Gastrocnemius medialis (tissue), 4 donors: ENCODE measurements around the gene IFT52. TPM values are rescaled to one million over a fixed set of nuclear protein-coding genes. Genes with fewer than 3 reads are reported as not detected.

Experiments used
- ATAC-seq, 2 donors: fragments of 150-250 bp; one replicate each; pipeline ENCODE4 v1.9.1; 2016
- DNase-seq, 2 donors: peaks; one replicate each; pipeline ENCODE4 v3.0.0-alpha.2; 2019
- H3K27ac ChIP-seq, 4 donors: fragments of 200-600 bp; sonication (generic); 1 replicate in 1 of 4; 2 replicates in 3 of 4; pipeline ENCODE4 v1.5.1; 2016 to 2018; ENCODE audit warnings: mild to moderate bottlenecking in 2 of 4, moderate library complexity in 1 of 4
- H3K27me3 ChIP-seq, 3 donors: fragments of 200-600 bp; sonication (generic) in 2 of 3; 1 replicate in 1 of 3; 2 replicates in 2 of 3; pipeline versions ENCODE4 v1.5.1 to v1.6.0; 2016 to 2019; ENCODE audit warnings: mild to moderate bottlenecking in 1 of 3, moderate library complexity in 1 of 3
- H3K36me3 ChIP-seq, 2 donors: fragments of 200-600 bp; sonication (generic) in 1 of 2; one replicate each; pipeline ENCODE4 v1.5.1; 2017 to 2018
- H3K4me1 ChIP-seq, 2 donors: fragments of 200-600 bp; sonication (generic) in 1 of 2; one replicate each; pipeline ENCODE4 v1.5.1; 2016 to 2017; ENCODE audit warnings: mild to moderate bottlenecking in 2 of 2
- H3K4me3 ChIP-seq, 4 donors: fragments of 200-600 bp; sonication (generic) in 3 of 4; 1 replicate in 1 of 4; 2 replicates in 3 of 4; pipeline ENCODE4 v1.5.1; 2016 to 2019; ENCODE audit warnings: mild to moderate bottlenecking in 2 of 4
- H3K9me3 ChIP-seq, 3 donors: fragments of 200-600 bp; sonication (generic) in 2 of 3; 1 replicate in 1 of 3; 2 replicates in 2 of 3; pipeline ENCODE4 v1.5.1; 2016 to 2019
- CTCF ChIP-seq, 5 experiments: fragments of 450-650 bp in 3 of 5; fragments of 200-600 bp in 2 of 5; sonication (generic) in 2 of 5; IDR thresholded peaks in 4 of 5; conservative IDR thresholded peaks in 1 of 5; 1 replicate in 4 of 5; 2 replicates in 1 of 5; pipeline ENCODE4 v1.5.1; 2016 to 2019; ENCODE audit warnings: antibody characterized with exemption in 5 of 5, mild to moderate bottlenecking in 3 of 5, moderate library complexity in 3 of 5
- POLR2A ChIP-seq, 2 donors: fragments of 450-650 bp; IDR thresholded peaks; one replicate each; pipeline ENCODE4 v1.6.1; 2017; ENCODE audit warnings: antibody characterized with exemption in 2 of 2, mild to moderate bottlenecking in 2 of 2, moderate library complexity in 2 of 2
- in situ Hi-C, 4 donors: fragments of 200-750 bp; cut with MboI; loops; one replicate each; pipeline versions ENCODE4 v1.15.0 to v1.8.0; 2017; ENCODE audit warnings: low sequenced_read_pairs in 4 of 4
- intact Hi-C: fragments of 100-400 bp; cut with DNase I; formaldehyde crosslinking; loops from one replicate; pipeline ENCODE4 v1.15.1; 2023; ENCODE audit warnings: low total_unique reads
- total RNA-seq, 4 donors: library from RNA; depleted of rRNA; stranded (reverse); fragments of >200 nt; gene quantifications; one replicate each; pipeline versions ENCODE4 v1.1.0 to v1.2.3, GENCODE V29; 2016

Gene IFT52
- total RNA-seq, 4 donors from 2014 or later = 1.7 to 3.4 (median 2.9) TPM

- TF ChIP-seq CTCF (IDR thresholded peaks at IDR 0.05 in 4 of 5, conservative IDR thresholded peaks at IDR 0.05 in 1 of 5) = no peak
- no peak for TF ChIP-seq POLR2A (IDR thresholded peaks at IDR 0.05)
- no peak overlapping the region for H3K4me3 ChIP-seq
- no peaks in the 10 kb centered on the region for H3K27me3 ChIP-seq
- H3K9me3 ChIP-seq = no peaks in the 10 kb centered on the region
- no peaks in the 10 kb centered on the region for H3K4me1 ChIP-seq
- no peaks in the 10 kb centered on the region for H3K36me3 ChIP-seq
- intact Hi-C loops (no loop called here), in situ Hi-C loops (no loop called here)
- H3K27ac ChIP-seq = no peak overlapping the region
- ATAC-seq = no peak
- no peak for DNase-seq
Observed at GRCh38 chr20:43694763-43695162, 104.0 kb downstream of the IFT52 start.

- no peaks in the 10 kb centered on the region for H3K4me1 ChIP-seq
- no peaks in the 10 kb centered on the region for H3K36me3 ChIP-seq
- H3K27me3 ChIP-seq = no peaks in the 10 kb centered on the region
- TF ChIP-seq POLR2A (IDR thresholded peaks at IDR 0.05) (no peak), CTCF (IDR thresholded peaks at IDR 0.05 in 4 of 5, conservative IDR thresholded peaks at IDR 0.05 in 1 of 5) (no peak)
- no peaks in the 10 kb centered on the region for H3K9me3 ChIP-seq
- no peak overlapping the region for H3K4me3 ChIP-seq
- intact Hi-C loops = no loop called here
- H3K27ac ChIP-seq = no peak overlapping the region
- in situ Hi-C loops = no loop called here
- DNase-seq (no peak), ATAC-seq (no peak)
Observed at GRCh38 chr20:43695571-43695970, 104.8 kb downstream of the IFT52 start.

Other genes starting within 250 kb of the IFT52 start
- 10 to 100 TPM; 18.8 to 29.8 (median 21.0) TPM for gene SRSF6, start 133.0 kb upstream of the IFT52 start, total RNA-seq
- 1 to 10 TPM; 1.1 to 6.0 (median 3.7) TPM for gene L3MBTL1, start 83.2 kb upstream of the IFT52 start, total RNA-seq
- gene SGK2, start 31.9 kb upstream of the IFT52 start, total RNA-seq = 1 to 10 TPM in 1 of 4 donors, under 1 TPM in 2, not detected in 1; 0.36 to 1.2 (median 0.55) TPM
- under 1 TPM in 1 of 4 donors, not detected in 3; 0.55 TPM for gene MYBL2, start 76.2 kb downstream of the IFT52 start, total RNA-seq
- gene GTSF1L, start 136.1 kb downstream of the IFT52 start, total RNA-seq = not detected